Esophagus muscularis mucosa (tissue), 4 donors: Measurements from ENCODE around the gene BMP2K. TPM values are rescaled to one million over a fixed set of nuclear protein-coding genes. Genes with fewer than 3 reads are reported as not detected.

Source experiments
- DNase-seq: peaks from one replicate; pipeline ENCODE4 v3.0.0-alpha.2; 2017; ENCODE audit errors: extremely low spot score
- H3K27ac ChIP-seq, 4 donors: fragments of 200-600 bp; sonication (generic); replicated peaks in 1 of 4; 1 replicate in 3 of 4; 2 replicates in 1 of 4; pipeline ENCODE4 v1.5.1; 2016 to 2019; ENCODE audit warnings: mild to moderate bottlenecking in 1 of 4
- H3K27me3 ChIP-seq, 4 donors: fragments of 200-600 bp; sonication (generic); one replicate each; pipeline versions ENCODE4 v1.5.1 to v1.6.0; 2016 to 2019
- H3K36me3 ChIP-seq, 4 donors: fragments of 200-600 bp; sonication (generic); one replicate each; pipeline ENCODE4 v1.5.1; 2016 to 2019
- H3K4me1 ChIP-seq, 4 donors: fragments of 200-600 bp; sonication (generic); one replicate each; pipeline ENCODE4 v1.5.1; 2016 to 2019
- H3K4me3 ChIP-seq, 4 donors: fragments of 200-600 bp; sonication (generic); 1 replicate in 2 of 4; 2 replicates in 2 of 4; pipeline ENCODE4 v1.5.1; 2016 to 2019; ENCODE audit warnings: mild to moderate bottlenecking in 4 of 4, moderate library complexity in 1 of 4
- H3K9me3 ChIP-seq, 4 donors: fragments of 200-600 bp; sonication (generic); 1 replicate in 3 of 4; 2 replicates in 1 of 4; pipeline ENCODE4 v1.5.1; 2016 to 2019
- EP300 ChIP-seq: sonication (generic); formaldehyde crosslinking; IDR thresholded peaks from one replicate; pipeline ENCODE4 v1.6.1; 2017; ENCODE audit warnings: antibody characterized with exemption
- POLR2A ChIP-seq: fragments of 450-650 bp; IDR thresholded peaks from one replicate; pipeline ENCODE4 v1.6.1; 2017; ENCODE audit warnings: antibody characterized with exemption, moderate library complexity, mild to moderate bottlenecking, low read depth
- POLR2AphosphoS5 ChIP-seq, 2 donors: sonication (generic); formaldehyde crosslinking; IDR thresholded peaks; one replicate each; pipeline ENCODE4 v1.6.1; 2017; ENCODE audit warnings: antibody characterized with exemption in 2 of 2
- WGBS: methylation state at CpG from one replicate; pipeline ENCODE4 v1.1.5; 2018; 5-methylcytosine and 5-hydroxymethylcytosine counted together
- intact Hi-C: fragments of 100-400 bp; cut with DNase I; formaldehyde crosslinking; loops from one replicate; pipeline ENCODE4 v1.15.1; 2023
- total RNA-seq, 4 donors: library from RNA; depleted of rRNA; stranded (reverse); fragments of >200 nt; gene quantifications; one replicate each; pipeline versions ENCODE4 v1.1.0 to v1.2.1, GENCODE V29; 2016
- TF ChIP-seq, protein P1 (sequence below), 3 experiments: fragments of 200-600 bp in 2 of 3; fragments of 450-650 bp in 1 of 3; sonication (generic) in 2 of 3; IDR thresholded peaks; one replicate each; pipeline ENCODE4 v1.5.1; 2017 to 2019; ENCODE audit warnings: antibody characterized with exemption in 3 of 3, mild to moderate bottlenecking in 2 of 3, moderate library complexity in 1 of 3

The BMP2K gene
- total RNA-seq, 4 donors from 2014 or later: 42.5 to 53.0 (median 45.0) TPM

DNA sequence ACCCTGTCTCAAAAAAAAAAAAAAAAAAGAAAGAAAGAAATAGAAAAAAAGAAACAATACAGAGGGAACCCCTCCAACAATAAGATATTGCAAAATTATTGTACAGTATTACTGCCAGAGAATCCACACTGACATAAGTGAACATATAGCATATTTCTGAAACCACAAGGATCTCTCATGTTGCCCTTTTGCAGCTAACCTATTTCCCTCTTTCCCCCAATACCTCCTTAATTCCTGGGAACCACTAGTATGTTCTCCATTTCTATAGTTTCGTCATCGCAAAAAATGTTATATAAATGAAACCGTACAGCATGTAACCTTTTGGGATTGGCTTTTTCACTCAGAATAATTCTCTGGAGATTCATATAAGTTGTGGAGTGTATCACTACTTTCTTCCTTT lies 20.0 kb upstream of the BMP2K start:
- H3K27ac ChIP-seq: no peak overlapping the region
- DNase-seq: no peak
- intact Hi-C loops: no loop called here
- TF ChIP-seq EP300 (no peak), POLR2AphosphoS5 (IDR thresholded peaks at IDR 0.05) (no peak), POLR2A (no peak)
- TF ChIP-seq, protein P1, sequence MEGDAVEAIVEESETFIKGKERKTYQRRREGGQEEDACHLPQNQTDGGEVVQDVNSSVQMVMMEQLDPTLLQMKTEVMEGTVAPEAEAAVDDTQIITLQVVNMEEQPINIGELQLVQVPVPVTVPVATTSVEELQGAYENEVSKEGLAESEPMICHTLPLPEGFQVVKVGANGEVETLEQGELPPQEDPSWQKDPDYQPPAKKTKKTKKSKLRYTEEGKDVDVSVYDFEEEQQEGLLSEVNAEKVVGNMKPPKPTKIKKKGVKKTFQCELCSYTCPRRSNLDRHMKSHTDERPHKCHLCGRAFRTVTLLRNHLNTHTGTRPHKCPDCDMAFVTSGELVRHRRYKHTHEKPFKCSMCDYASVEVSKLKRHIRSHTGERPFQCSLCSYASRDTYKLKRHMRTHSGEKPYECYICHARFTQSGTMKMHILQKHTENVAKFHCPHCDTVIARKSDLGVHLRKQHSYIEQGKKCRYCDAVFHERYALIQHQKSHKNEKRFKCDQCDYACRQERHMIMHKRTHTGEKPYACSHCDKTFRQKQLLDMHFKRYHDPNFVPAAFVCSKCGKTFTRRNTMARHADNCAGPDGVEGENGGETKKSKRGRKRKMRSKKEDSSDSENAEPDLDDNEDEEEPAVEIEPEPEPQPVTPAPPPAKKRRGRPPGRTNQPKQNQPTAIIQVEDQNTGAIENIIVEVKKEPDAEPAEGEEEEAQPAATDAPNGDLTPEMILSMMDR (IDR thresholded peaks at IDR 0.05): no peak
- H3K4me3 ChIP-seq: no peak overlapping the region
- no peaks in the 10 kb centered on the region for H3K4me1 ChIP-seq
- H3K9me3 ChIP-seq: no peaks in the 10 kb centered on the region
- no peaks in the 10 kb centered on the region for H3K27me3 ChIP-seq
- WGBS: 90% methylated on average over 3 of the region's 3 CpGs
- no peaks in the 10 kb centered on the region for H3K36me3 ChIP-seq

DNA sequence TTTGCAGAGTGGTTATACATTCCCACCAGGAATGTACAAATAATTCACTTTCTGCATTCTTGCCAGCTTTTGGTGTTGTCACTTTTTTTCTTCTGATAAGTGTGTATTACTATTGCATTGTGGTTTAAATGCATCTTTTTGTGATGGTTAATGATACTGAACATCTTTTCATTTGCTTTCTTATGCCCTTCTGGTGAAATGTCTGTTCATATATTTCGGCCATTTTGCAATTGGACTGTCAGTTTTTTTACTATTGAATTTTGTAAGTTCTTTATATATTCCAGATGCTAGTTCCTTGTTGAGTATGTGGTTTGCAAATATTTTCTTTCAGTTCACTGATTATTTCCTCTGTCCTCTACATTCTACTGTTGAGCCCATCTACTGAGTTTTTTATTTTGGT lies 19.4 kb upstream of the BMP2K start:
- no peak overlapping the region for H3K27ac ChIP-seq
- DNase-seq: no peak
- intact Hi-C loops: no loop called here
- no peaks in the 10 kb centered on the region for H3K36me3 ChIP-seq
- H3K4me1 ChIP-seq: no peaks in the 10 kb centered on the region
- H3K4me3 ChIP-seq: no peak overlapping the region
- WGBS: 94% methylated on average over 1 of the region's 1 CpG
- no peak for TF ChIP-seq EP300
- TF ChIP-seq, protein P1 (IDR thresholded peaks at IDR 0.05): no peak
- TF ChIP-seq POLR2A: no peak
- no peak for TF ChIP-seq POLR2AphosphoS5 (IDR thresholded peaks at IDR 0.05)
- H3K9me3 ChIP-seq: no peaks in the 10 kb centered on the region
- H3K27me3 ChIP-seq: no peaks in the 10 kb centered on the region

GRCh38 chr4:78757574-78757973 lies 18.6 kb upstream of the BMP2K start:
- intact Hi-C loops: no loop called here
- DNase-seq: no peak
- no peak for TF ChIP-seq POLR2AphosphoS5 (IDR thresholded peaks at IDR 0.05)
- TF ChIP-seq, protein P1 (IDR thresholded peaks at IDR 0.05): no peak
- no peak for TF ChIP-seq EP300
- TF ChIP-seq POLR2A: no peak
- no peak overlapping the region for H3K4me3 ChIP-seq
- H3K9me3 ChIP-seq: no peaks in the 10 kb centered on the region
- no peaks in the 10 kb centered on the region for H3K36me3 ChIP-seq
- H3K4me1 ChIP-seq: no peaks in the 10 kb centered on the region
- WGBS: 92% methylated on average over 1 of the region's 1 CpG
- no peaks in the 10 kb centered on the region for H3K27me3 ChIP-seq
- no peak overlapping the region for H3K27ac ChIP-seq

- H3K36me3 ChIP-seq: no peaks in the 10 kb centered on the region
- H3K4me3 ChIP-seq: no peak overlapping the region
- intact Hi-C loops: no loop called here
- no peaks in the 10 kb centered on the region for H3K9me3 ChIP-seq
- H3K27ac ChIP-seq: no peak overlapping the region
- no peaks in the 10 kb centered on the region for H3K27me3 ChIP-seq
- H3K4me1 ChIP-seq: no peaks in the 10 kb centered on the region
- 86% methylated on average over 1 of the region's 1 CpG for WGBS
- TF ChIP-seq, protein P1 (IDR thresholded peaks at IDR 0.05): no peak
- no peak for TF ChIP-seq POLR2A
- TF ChIP-seq EP300: no peak
- TF ChIP-seq POLR2AphosphoS5 (IDR thresholded peaks at IDR 0.05): no peak
- DNase-seq: no peak
These were observed 18.1 kb upstream of the BMP2K start for GRCh38 chr4:78758085-78758484.

- H3K4me3 ChIP-seq: no peak overlapping the region
These were observed 13.6 kb upstream of the BMP2K start for GRCh38 chr4:78762529-78762928.

More at GRCh38 chr4:78762529-78762928, 13.6 kb upstream of the BMP2K start:
- TF ChIP-seq POLR2A (no peak), EP300 (no peak), POLR2AphosphoS5 (IDR thresholded peaks at IDR 0.05) (no peak)
- TF ChIP-seq, protein P1 (IDR thresholded peaks at IDR 0.05): no peak
- 93% methylated on average over 2 of the region's 2 CpGs for WGBS
- Histone ChIP-seq H3K9me3 (no peaks in the 10 kb centered on the region), H3K27me3 (no peaks in the 10 kb centered on the region), H3K4me1 (peaks cover 0 to 13% (median 8%) of the 10 kb centered on the region in 4 donors), H3K36me3 (no peaks in the 10 kb centered on the region), H3K27ac (no peak overlapping the region)
- no peak for DNase-seq
- intact Hi-C loops: no loop called here
